NCI-H510A (cell line): Measurements from ENCODE around the gene SFSWAP.
"Not testable (repeated sequence)": the region's sequence is repeated elsewhere in the genome, so short reads cannot be mapped to it uniquely, and the experiment has no call there.

Experiments
- DNase-seq: peaks from one replicate; lab custom pipeline; 2025; lab: John Stamatoyannopoulos, UW

Gene SFSWAP

GRCh38 chr12:131703161-131703560 lies 7.7 kb upstream of the SFSWAP start:
- no peak for DNase-seq

GRCh38 chr12:131704509-131704908 lies 6.4 kb upstream of the SFSWAP start:
- no peak for DNase-seq

- DNase-seq, result not testable (repeated sequence)
These were observed 4.2 kb upstream of the SFSWAP start for GRCh38 chr12:131706709-131707108.

GRCh38 chr12:131709226-131709625 lies 1.7 kb upstream of the SFSWAP start:
- no peak for DNase-seq

- no peak for DNase-seq
These were observed 788 bp downstream of the SFSWAP start for GRCh38 chr12:131711551-131712205.

- no peak for DNase-seq
These were observed 2.5 kb downstream of the SFSWAP start for GRCh38 chr12:131713349-131713748.

- no peak for DNase-seq
These were observed 3.9 kb downstream of the SFSWAP start for GRCh38 chr12:131714759-131715158.

- DNase-seq, result no peak
These were observed 5.4 kb downstream of the SFSWAP start for GRCh38 chr12:131716282-131716681.

- no peak for DNase-seq
These were observed 9.4 kb downstream of the SFSWAP start for GRCh38 chr12:131720241-131720640.

- DNase-seq, result no peak
These were observed 10.0 kb downstream of the SFSWAP start for GRCh38 chr12:131720921-131721320.

- no peak for DNase-seq
These were observed 10.7 kb downstream of the SFSWAP start for GRCh38 chr12:131721548-131721947.

- no peak for DNase-seq
These were observed 12.6 kb downstream of the SFSWAP start for GRCh38 chr12:131723532-131723931.

- DNase-seq, result no peak
These were observed 13.6 kb downstream of the SFSWAP start for GRCh38 chr12:131724534-131724933.

- DNase-seq, result no peak
These were observed 14.6 kb downstream of the SFSWAP start for GRCh38 chr12:131725503-131725902.

GRCh38 chr12:131728720-131729119 lies 17.8 kb downstream of the SFSWAP start:
- DNase-seq, result no peak

GRCh38 chr12:131729254-131729955 lies 18.5 kb downstream of the SFSWAP start:
- no peak for DNase-seq

- DNase-seq, result no peak
These were observed 22.2 kb downstream of the SFSWAP start for GRCh38 chr12:131732996-131733615.

GRCh38 chr12:131733874-131734273 lies 23.0 kb downstream of the SFSWAP start:
- no peak for DNase-seq

- DNase-seq, result no peak
These were observed 23.7 kb downstream of the SFSWAP start for GRCh38 chr12:131734336-131735152.

- DNase-seq, result no peak
These were observed 24.2 kb downstream of the SFSWAP start for GRCh38 chr12:131735153-131735456.

- DNase-seq, result no peak
These were observed 24.9 kb downstream of the SFSWAP start for GRCh38 chr12:131735476-131736445.
